A549 (cell line): ENCODE results near the gene DAZAP1. TPM values are rescaled to one million over a fixed set of nuclear protein-coding genes. Genes with fewer than 3 reads are reported as not detected.

Experiments
- ATAC-seq, 2 experiments: fragments of 200-7000 bp in 1 of 2; fragments of >200 bp in 1 of 2; cut with Nextera tagmentation in 1 of 2; cut with Tn5 transposase in 1 of 2; 3 replicates each; pipeline versions ENCODE4 v1.8.0 to v1.9.1; 2018 to 2020; ENCODE audit warnings: mild to moderate bottlenecking in 1 of 2, moderate library complexity in 1 of 2
- CTCF ChIA-PET: fragments of 300-600 bp; sonication (Branson Sonifier 250); formaldehyde crosslinking; extraction: SDS; loops from one replicate; lab custom pipeline; 2021; ENCODE audit warnings: antibody characterized with exemption, inconsistent platforms; lab: Yijun Ruan, JAX
- POLR2A ChIA-PET: fragments of 350-600 bp; formaldehyde crosslinking; extraction: SDS; loops from one replicate; lab custom pipeline; 2021; ENCODE audit warnings: antibody characterized with exemption, inconsistent platforms; lab: Yijun Ruan, JAX
- DNase-seq, 2 experiments: peaks; one replicate each; pipeline versions ENCODE4 v3.0.0 to v3.0.0-alpha.2; 2011 to 2016; ENCODE audit warnings: low read depth in 1 of 2, low spot score in 1 of 2
- FAIRE-seq: peaks from 2 replicates; lab custom pipeline; 2011; peaks lifted over from hg19 to GRCh38; lab: Jason Lieb, UNC
- H3K27ac ChIP-seq, 2 experiments: fragments of >200 bp; sonication (Bioruptor Twin); formaldehyde crosslinking; 3 replicates each; pipeline ENCODE4 v1.5.1; 2016 to 2017
- H3K4me1 ChIP-seq: fragments of >200 bp; sonication (Bioruptor Twin); formaldehyde crosslinking; 3 replicates; pipeline ENCODE4 v1.6.1; 2016
- H3K4me2 ChIP-seq: fragments of >200 bp; sonication (Bioruptor Twin); formaldehyde crosslinking; 3 replicates; pipeline ENCODE4 v1.6.1; 2016
- H3K4me3 ChIP-seq: fragments of >200 bp; sonication (Bioruptor Twin); formaldehyde crosslinking; 3 replicates; pipeline ENCODE4 v1.5.1; 2016
- H3K9me3 ChIP-seq: fragments of >200 bp; sonication (Bioruptor Twin); formaldehyde crosslinking; 3 replicates; pipeline ENCODE4 v1.6.1; 2016
- BHLHE40 ChIP-seq: IDR thresholded peaks from 2 replicates; pipeline ENCODE4 v1.6.1; 2012; ENCODE audit warnings: low read depth, low read length, inconsistent platforms
- EP300 ChIP-seq, 2 experiments: fragments of >200 bp; sonication (Bioruptor Twin); formaldehyde crosslinking; IDR thresholded peaks; 2 replicates in 1 of 2; 3 replicates in 1 of 2; pipeline ENCODE4 v1.6.1; 2016 to 2017
- FOSB ChIP-seq: fragments of 250-450 bp; sonication (Bioruptor Pico); IDR thresholded peaks from 2 replicates; pipeline ENCODE4 v1.5.0; 2020; ENCODE audit warnings: mild to moderate bottlenecking, moderate library complexity
- HDAC2 ChIP-seq: fragments of 200-600 bp; sonication (generic); IDR thresholded peaks from 2 replicates; pipeline ENCODE4 v1.6.1; 2016
- HOXB5 ChIP-seq: fragments of 250-450 bp; sonication (Bioruptor Pico); IDR thresholded peaks from 2 replicates; pipeline ENCODE4 v1.5.0; 2020; ENCODE audit warnings: mild to moderate bottlenecking, moderate library complexity
- MAZ ChIP-seq: fragments of 150-350 bp; IDR thresholded peaks from 2 replicates; pipeline ENCODE4 v1.6.1; 2014; ENCODE audit warnings: antibody characterized with exemption, low read depth, low read length, borderline replicate concordance
- MYC ChIP-seq: IDR thresholded peaks from 2 replicates; pipeline ENCODE4 v1.6.1; 2012; ENCODE audit warnings: mild to moderate bottlenecking, inconsistent platforms, low read length, improper control_type of control experiment, borderline replicate concordance
- NFE2L2 ChIP-seq: fragments of 150-350 bp; conservative IDR thresholded peaks from 2 replicates; pipeline ENCODE4 v1.6.1; 2014; ENCODE audit warnings: low read length
- PHF8 ChIP-seq: fragments of 200-600 bp; sonication (generic); IDR thresholded peaks from 2 replicates; pipeline ENCODE4 v1.6.1; 2016; ENCODE audit warnings: low read depth, mild to moderate bottlenecking, antibody characterized with exemption, moderate library complexity, borderline replicate concordance
- RAD21 ChIP-seq, 2 experiments: fragments of >200 bp in 1 of 2; sonication (Bioruptor Twin) in 1 of 2; formaldehyde crosslinking in 1 of 2; IDR thresholded peaks in 1 of 2; conservative IDR thresholded peaks in 1 of 2; 2 replicates in 1 of 2; 3 replicates in 1 of 2; pipeline ENCODE4 v1.6.1; 2012 to 2018; ENCODE audit warnings: inconsistent platforms in 1 of 2
- RARB ChIP-seq: fragments of 250-450 bp; sonication (Bioruptor Pico); IDR thresholded peaks from 2 replicates; pipeline ENCODE4 v1.8.0; 2021; ENCODE audit warnings: mild to moderate bottlenecking, moderate library complexity
- TP53 ChIP-seq: fragments of 250-450 bp; sonication (Bioruptor Pico); IDR thresholded peaks from 2 replicates; pipeline ENCODE4 v1.5.0; 2021; ENCODE audit warnings: mild to moderate bottlenecking, moderate library complexity
- ZNF302 ChIP-seq: fragments of 250-450 bp; sonication (Bioruptor Pico); IDR thresholded peaks from 2 replicates; pipeline ENCODE4 v1.9.0; 2021; ENCODE audit warnings: inconsistent platforms, mild to moderate bottlenecking, moderate library complexity
- WGBS: methylation state at CpG from one replicate; pipeline ENCODE4 v1.1.6; 2017; ENCODE audit errors: missing lambda C conversion rate; 5-methylcytosine and 5-hydroxymethylcytosine counted together
- polyA plus RNA-seq, 4 experiments: library from polyadenylated mRNA; depleted of rRNA in 3 of 4; stranded (reverse); fragments of >200 nt; fragmentation: RNase III in 1 of 4; extraction: RNeasy Plus Mini Kit Qiagen cat#74134 plus additional on column Dnase treatment in 1 of 4; gene quantifications; 2 replicates in 3 of 4; 3 replicates in 1 of 4; pipeline ENCODE4 v1.2.3, GENCODE V29; 2011 to 2017
- TF ChIP-seq, protein P1 (sequence below): fragments of 200-600 bp; sonication (generic); IDR thresholded peaks from 2 replicates; pipeline ENCODE4 v1.6.1; 2016; ENCODE audit warnings: antibody characterized with exemption, mild to moderate bottlenecking, moderate library complexity
- TF ChIP-seq, protein P2 (sequence below): IDR thresholded peaks from 2 replicates; pipeline ENCODE4 v1.6.1; 2012
- TF ChIP-seq, protein P3 (sequence below): fragments of >200 bp; sonication (Bioruptor Twin); formaldehyde crosslinking; IDR thresholded peaks from 3 replicates; pipeline ENCODE4 v1.5.1; 2016
- TF ChIP-seq, protein P4 (sequence below): fragments of 250-450 bp; sonication (Bioruptor Pico); IDR thresholded peaks from 2 replicates; pipeline ENCODE4 v1.5.0; 2021; ENCODE audit warnings: mild to moderate bottlenecking, moderate library complexity, borderline replicate concordance

DAZAP1 gene
- polyA plus RNA-seq, 2 of the 4 experiments (the other 2 are of a cell fraction): 58.9 to 86.3 TPM

DNA sequence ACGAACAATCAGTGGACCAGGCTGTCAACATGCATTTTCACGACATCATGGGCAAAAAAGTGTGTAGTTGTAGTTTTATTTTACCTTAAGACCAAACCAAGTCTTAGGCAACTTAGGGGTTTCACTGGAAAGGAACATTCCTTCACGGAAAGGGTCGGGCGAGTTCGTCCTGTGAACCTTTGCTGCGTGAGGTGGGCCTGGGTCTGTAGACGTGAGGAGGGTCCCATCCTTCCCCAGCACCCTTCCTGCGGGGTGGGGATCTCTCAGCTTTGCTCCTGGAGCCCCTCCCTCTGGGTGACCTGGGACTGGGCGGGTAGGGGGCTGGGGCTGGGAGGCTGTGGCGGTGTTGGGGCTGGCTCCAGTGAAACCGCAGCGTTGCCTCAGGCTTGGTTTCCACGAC is 18.5 kb downstream of the DAZAP1 start (continued):
- TF ChIP-seq, protein P1, sequence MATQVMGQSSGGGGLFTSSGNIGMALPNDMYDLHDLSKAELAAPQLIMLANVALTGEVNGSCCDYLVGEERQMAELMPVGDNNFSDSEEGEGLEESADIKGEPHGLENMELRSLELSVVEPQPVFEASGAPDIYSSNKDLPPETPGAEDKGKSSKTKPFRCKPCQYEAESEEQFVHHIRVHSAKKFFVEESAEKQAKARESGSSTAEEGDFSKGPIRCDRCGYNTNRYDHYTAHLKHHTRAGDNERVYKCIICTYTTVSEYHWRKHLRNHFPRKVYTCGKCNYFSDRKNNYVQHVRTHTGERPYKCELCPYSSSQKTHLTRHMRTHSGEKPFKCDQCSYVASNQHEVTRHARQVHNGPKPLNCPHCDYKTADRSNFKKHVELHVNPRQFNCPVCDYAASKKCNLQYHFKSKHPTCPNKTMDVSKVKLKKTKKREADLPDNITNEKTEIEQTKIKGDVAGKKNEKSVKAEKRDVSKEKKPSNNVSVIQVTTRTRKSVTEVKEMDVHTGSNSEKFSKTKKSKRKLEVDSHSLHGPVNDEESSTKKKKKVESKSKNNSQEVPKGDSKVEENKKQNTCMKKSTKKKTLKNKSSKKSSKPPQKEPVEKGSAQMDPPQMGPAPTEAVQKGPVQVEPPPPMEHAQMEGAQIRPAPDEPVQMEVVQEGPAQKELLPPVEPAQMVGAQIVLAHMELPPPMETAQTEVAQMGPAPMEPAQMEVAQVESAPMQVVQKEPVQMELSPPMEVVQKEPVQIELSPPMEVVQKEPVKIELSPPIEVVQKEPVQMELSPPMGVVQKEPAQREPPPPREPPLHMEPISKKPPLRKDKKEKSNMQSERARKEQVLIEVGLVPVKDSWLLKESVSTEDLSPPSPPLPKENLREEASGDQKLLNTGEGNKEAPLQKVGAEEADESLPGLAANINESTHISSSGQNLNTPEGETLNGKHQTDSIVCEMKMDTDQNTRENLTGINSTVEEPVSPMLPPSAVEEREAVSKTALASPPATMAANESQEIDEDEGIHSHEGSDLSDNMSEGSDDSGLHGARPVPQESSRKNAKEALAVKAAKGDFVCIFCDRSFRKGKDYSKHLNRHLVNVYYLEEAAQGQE: no peak
- TF ChIP-seq ZNF302 (CRISPR knock-in tag): no peak
- TF ChIP-seq, protein P2, sequence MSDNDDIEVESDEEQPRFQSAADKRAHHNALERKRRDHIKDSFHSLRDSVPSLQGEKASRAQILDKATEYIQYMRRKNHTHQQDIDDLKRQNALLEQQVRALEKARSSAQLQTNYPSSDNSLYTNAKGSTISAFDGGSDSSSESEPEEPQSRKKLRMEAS: no peak
- TF ChIP-seq PHF8: no peak
- TF ChIP-seq, protein P3, sequence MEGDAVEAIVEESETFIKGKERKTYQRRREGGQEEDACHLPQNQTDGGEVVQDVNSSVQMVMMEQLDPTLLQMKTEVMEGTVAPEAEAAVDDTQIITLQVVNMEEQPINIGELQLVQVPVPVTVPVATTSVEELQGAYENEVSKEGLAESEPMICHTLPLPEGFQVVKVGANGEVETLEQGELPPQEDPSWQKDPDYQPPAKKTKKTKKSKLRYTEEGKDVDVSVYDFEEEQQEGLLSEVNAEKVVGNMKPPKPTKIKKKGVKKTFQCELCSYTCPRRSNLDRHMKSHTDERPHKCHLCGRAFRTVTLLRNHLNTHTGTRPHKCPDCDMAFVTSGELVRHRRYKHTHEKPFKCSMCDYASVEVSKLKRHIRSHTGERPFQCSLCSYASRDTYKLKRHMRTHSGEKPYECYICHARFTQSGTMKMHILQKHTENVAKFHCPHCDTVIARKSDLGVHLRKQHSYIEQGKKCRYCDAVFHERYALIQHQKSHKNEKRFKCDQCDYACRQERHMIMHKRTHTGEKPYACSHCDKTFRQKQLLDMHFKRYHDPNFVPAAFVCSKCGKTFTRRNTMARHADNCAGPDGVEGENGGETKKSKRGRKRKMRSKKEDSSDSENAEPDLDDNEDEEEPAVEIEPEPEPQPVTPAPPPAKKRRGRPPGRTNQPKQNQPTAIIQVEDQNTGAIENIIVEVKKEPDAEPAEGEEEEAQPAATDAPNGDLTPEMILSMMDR: no peak
- TF ChIP-seq, protein P4, sequence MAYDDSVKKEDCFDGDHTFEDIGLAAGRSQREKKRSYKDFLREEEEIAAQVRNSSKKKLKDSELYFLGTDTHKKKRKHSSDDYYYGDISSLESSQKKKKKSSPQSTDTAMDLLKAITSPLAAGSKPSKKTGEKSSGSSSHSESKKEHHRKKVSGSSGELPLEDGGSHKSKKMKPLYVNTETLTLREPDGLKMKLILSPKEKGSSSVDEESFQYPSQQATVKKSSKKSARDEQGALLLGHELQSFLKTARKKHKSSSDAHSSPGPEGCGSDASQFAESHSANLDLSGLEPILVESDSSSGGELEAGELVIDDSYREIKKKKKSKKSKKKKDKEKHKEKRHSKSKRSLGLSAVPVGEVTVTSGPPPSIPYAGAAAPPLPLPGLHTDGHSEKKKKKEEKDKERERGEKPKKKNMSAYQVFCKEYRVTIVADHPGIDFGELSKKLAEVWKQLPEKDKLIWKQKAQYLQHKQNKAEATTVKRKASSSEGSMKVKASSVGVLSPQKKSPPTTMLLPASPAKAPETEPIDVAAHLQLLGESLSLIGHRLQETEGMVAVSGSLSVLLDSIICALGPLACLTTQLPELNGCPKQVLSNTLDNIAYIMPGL (CRISPR knock-in tag): no peak
- no peak for TF ChIP-seq HOXB5 (CRISPR knock-in tag)
- no peak for TF ChIP-seq MYC

DNA sequence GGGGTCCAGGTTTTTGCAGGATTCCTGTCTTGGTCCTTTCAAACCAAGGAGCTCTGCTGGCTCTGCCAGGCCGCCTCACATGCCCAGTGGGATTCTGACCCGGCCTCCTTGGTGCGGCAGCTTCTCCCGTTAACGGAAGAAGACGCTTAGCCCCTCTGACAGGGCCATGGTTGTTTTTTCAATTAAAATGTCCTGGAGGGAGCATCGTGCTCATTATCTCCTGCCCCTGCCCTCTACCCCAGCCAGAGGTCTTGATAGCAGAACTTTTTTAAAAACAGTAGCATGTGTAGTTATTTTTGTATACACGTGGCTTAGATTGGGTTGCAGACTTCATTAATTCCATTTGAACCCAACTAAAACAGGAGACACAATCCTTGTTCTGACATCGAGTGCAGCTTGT is 19.4 kb downstream of the DAZAP1 start:
- TF ChIP-seq TP53 (CRISPR knock-in tag) (no peak), RAD21 (conservative IDR thresholded peaks at IDR 0.05 in 1 of 2, IDR thresholded peaks at IDR 0.05 in 1 of 2) (no peak), NFE2L2 (no peak), HDAC2 (no peak), EP300 (IDR thresholded peaks at IDR 0.05) (no peak), MAZ (no peak)
- FAIRE-seq (no peak), DNase-seq (no peak), ATAC-seq (no peak)
- Histone ChIP-seq H3K4me3 (no peak overlapping the region), H3K9me3 (no peaks in the 10 kb centered on the region), H3K4me2 (no peak overlapping the region), H3K4me1 (no peaks in the 10 kb centered on the region), H3K27ac (no peak overlapping the region)
- 94% methylated on average over 9 of the region's 9 CpGs for WGBS
- CTCF ChIA-PET: interaction anchor here (0.9 kb wide), 1 partner anchor 111 kb away, joined by 3 read pairs; no protein-coding TSS in a partner anchor
- POLR2A ChIA-PET: no interaction called here

DNA sequence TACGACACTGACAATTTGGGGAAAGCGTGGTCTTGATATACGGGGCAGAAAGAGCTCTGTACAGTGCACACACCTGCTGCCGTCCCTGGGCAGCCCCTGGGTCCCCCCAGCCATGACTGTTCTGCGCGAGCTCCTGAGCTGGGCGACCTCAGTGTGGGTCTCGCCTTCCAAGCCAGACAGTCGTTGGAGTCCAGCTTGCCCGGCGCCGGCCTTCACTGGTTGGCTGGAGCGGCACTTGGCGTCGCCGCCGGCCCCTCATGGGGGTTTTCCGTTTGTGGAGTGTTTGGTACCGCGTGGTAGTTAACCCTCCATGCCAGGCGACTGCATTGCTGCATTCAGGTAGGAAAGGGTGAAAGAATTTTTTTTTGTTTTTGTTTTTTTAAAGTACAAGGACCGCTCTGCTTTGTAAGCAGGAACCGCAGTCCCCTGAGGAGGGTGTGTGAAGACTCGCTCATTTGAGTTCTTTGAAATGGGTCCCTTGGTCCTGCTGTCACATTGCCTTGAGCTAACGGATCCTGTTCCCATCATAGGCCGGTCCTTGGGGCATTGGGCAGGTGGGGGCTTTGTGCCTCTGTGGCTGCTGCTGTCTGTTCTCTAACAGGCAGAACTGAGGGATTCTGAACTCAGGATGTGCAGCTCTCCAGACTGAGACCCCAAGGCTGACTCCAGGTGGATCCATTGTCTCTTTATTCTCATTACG is 20.0 kb downstream of the DAZAP1 start:
- CTCF ChIA-PET: interaction anchor here (0.6 to 1.1 kb wide), 3 partner anchors 10 to 111 kb away, joined by 3 read pairs; no protein-coding TSS in a partner anchor
- WGBS: 95% methylated on average over 25 of the region's 27 CpGs
- H3K4me2 ChIP-seq: no peak overlapping the region
- TF ChIP-seq FOSB (CRISPR knock-in tag) (no peak), MAZ (no peak), HDAC2 (no peak), BHLHE40 (no peak), RAD21 (conservative IDR thresholded peaks at IDR 0.05 in 1 of 2, IDR thresholded peaks at IDR 0.05 in 1 of 2) (no peak), RARB (no peak)
- POLR2A ChIA-PET: no interaction called here
- DNase-seq: no peak
- ATAC-seq: no peak
- FAIRE-seq: no peak
- no peaks in the 10 kb centered on the region for H3K9me3 ChIP-seq
- no peak overlapping the region for H3K27ac ChIP-seq
- H3K4me3 ChIP-seq: no peak overlapping the region
- no peaks in the 10 kb centered on the region for H3K4me1 ChIP-seq
